ENCODE results near the gene TCEA3. TPM values are rescaled to one million over a fixed set of nuclear protein-coding genes. Genes with fewer than 3 reads are reported as not detected.
A peak's percentile ranks its signal among the peaks of the same experiment; 100 is the strongest.

The TCEA3 gene
- total RNA-seq, 4 donors from 2014 or later: 20.6 to 70.9 (median 27.8) TPM

DNA sequence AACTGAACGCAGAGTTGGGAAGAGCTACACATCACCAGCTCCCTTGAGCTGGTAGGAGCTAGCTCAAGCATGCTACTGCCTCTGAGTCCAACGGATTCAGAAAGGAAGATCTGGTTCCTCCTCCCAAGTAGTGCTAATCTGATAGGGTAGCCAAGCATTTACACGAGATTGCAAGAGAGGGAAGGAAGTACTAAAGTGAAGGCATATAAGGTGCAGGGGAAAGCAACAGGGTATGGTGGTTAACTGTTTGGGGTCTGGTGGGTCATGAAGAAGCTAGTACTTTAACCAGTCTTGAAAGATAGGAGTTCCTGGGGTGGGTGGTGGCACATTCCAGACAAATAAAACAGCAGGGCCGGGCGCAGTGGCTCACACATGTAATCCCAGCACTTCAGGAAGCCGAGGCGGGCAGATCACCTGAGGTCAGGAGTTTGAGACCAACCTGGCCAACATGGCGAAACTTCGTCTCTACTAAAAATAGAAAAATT lies 34.7 kb downstream of the TCEA3 start:
- no peaks in the 10 kb centered on the region for H3K9me3 ChIP-seq
- TF ChIP-seq, protein P1, sequence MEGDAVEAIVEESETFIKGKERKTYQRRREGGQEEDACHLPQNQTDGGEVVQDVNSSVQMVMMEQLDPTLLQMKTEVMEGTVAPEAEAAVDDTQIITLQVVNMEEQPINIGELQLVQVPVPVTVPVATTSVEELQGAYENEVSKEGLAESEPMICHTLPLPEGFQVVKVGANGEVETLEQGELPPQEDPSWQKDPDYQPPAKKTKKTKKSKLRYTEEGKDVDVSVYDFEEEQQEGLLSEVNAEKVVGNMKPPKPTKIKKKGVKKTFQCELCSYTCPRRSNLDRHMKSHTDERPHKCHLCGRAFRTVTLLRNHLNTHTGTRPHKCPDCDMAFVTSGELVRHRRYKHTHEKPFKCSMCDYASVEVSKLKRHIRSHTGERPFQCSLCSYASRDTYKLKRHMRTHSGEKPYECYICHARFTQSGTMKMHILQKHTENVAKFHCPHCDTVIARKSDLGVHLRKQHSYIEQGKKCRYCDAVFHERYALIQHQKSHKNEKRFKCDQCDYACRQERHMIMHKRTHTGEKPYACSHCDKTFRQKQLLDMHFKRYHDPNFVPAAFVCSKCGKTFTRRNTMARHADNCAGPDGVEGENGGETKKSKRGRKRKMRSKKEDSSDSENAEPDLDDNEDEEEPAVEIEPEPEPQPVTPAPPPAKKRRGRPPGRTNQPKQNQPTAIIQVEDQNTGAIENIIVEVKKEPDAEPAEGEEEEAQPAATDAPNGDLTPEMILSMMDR (IDR thresholded peaks at IDR 0.05): no peak
- TF ChIP-seq POLR2A (IDR thresholded peaks at IDR 0.05): no peak
- no peaks in the 10 kb centered on the region for H3K36me3 ChIP-seq
- no peak overlapping the region for H3K4me3 ChIP-seq
- no peaks in the 10 kb centered on the region for H3K27me3 ChIP-seq
- H3K4me1 ChIP-seq: no peaks in the 10 kb centered on the region
- no peak for DNase-seq
- no peak overlapping the region for H3K27ac ChIP-seq
- intact Hi-C loops (cut with DNase I; ENCODE audit: low total_unique reads): no loop called here

DNA sequence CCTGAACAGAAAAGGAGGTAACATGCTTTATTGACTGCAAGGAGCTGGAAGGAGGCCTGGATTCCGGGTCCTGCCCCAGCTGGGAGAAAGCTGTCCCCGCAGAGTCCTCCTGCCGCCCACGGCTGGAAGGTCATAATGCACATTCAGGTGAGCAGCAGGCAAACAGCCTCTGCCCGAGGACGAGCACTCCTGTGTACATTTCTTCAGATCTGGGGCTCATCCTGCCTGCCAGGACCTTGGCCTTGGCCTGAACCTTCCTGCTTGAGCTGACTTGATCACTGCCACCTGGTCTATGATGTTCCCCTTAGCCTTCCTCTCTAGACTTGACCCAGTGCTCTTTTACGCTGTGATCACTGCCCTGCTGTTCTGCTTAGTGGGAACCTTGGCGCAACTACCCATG lies 37.1 kb downstream of the TCEA3 start:
- Histone ChIP-seq H3K4me3 (no peak overlapping the region), H3K27me3 (no peaks in the 10 kb centered on the region), H3K4me1 (no peaks in the 10 kb centered on the region), H3K9me3 (no peaks in the 10 kb centered on the region), H3K36me3 (no peaks in the 10 kb centered on the region), H3K27ac (no peak overlapping the region)
- TF ChIP-seq POLR2A (IDR thresholded peaks at IDR 0.05): no peak
- TF ChIP-seq, protein P1 (IDR thresholded peaks at IDR 0.05): no peak
- no peak for DNase-seq
- intact Hi-C loops (cut with DNase I; ENCODE audit: low total_unique reads): no loop called here

DNA sequence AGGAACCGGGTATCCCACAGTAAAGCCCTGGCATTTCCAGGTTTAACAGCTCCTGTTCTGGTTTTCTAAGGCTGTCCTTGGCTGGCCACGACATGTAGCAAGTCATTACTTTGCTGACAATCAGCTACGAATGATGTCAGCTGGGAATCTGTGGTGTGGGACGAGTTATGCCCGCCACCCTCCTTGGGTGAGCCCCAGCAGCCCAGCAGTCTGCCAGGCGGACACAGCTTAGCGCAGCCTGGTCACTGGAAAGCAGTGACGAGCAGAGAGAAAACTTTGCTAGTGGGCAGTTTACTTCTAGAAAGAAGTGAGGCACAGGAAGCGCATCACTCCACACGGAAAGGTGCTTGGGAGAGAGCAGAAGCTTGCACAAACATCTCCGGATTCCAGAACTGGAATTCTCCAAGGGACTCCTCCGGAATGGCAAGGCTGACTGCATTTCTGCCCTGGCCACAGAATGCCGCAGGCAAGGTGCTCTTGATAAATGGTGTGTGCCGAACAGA lies 39.4 kb downstream of the TCEA3 start:
- H3K36me3 ChIP-seq: no peaks in the 10 kb centered on the region
- DNase-seq: no peak
- H3K27me3 ChIP-seq: no peaks in the 10 kb centered on the region
- H3K4me3 ChIP-seq: no peak overlapping the region
- peak overlapping the region; percentile 24 to 41 for H3K27ac ChIP-seq
- H3K9me3 ChIP-seq: no peaks in the 10 kb centered on the region
- TF ChIP-seq POLR2A (IDR thresholded peaks at IDR 0.05): no peak
- TF ChIP-seq, protein P1 (IDR thresholded peaks at IDR 0.05): no peak
- intact Hi-C loops (cut with DNase I; ENCODE audit: low total_unique reads): no loop called here
- no peaks in the 10 kb centered on the region for H3K4me1 ChIP-seq

DNA sequence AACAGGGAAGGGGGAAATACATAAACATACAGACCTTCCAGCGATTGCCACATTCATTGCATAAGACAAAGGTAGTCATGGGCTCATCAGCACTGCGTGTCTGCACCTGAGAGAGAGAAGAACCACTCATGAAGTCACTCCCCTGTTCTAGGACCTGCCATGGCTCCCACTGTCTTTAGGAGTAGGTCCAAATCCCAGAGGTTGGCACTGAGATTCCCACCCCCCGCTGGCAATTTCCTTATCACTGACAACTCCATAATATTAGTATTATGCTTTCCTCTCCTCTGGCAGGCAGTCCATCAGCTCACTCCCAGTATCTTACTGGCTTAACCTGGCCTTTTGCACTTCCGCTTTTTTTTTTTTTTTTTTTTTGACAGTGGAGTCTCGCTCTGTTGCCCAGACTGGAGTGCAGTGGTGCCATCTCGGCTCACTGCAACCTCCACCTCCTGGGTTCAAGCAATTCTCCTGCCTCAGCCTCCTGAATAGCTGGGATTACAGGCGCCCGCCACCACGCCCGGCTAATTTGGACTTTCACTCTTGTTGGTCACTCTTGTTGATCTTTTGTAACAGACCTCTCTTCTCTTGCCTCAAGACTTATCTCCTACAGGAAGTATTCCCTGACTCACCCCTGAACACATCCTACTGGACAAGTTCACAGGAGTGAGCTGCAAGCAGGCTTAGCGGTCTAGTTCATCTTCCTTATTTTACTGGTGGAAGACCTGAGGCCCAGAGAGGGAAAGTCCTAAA lies 40.1 kb downstream of the TCEA3 start:
- Histone ChIP-seq H3K27me3 (no peaks in the 10 kb centered on the region), H3K9me3 (no peaks in the 10 kb centered on the region), H3K27ac (peak overlapping the region; percentile 24 to 41), H3K4me1 (no peaks in the 10 kb centered on the region), H3K4me3 (no peak overlapping the region), H3K36me3 (no peaks in the 10 kb centered on the region)
- no peak for DNase-seq
- TF ChIP-seq, protein P1 (IDR thresholded peaks at IDR 0.05): no peak
- no peak for TF ChIP-seq POLR2A (IDR thresholded peaks at IDR 0.05)
- intact Hi-C loops (cut with DNase I; ENCODE audit: low total_unique reads): no loop called here

DNA sequence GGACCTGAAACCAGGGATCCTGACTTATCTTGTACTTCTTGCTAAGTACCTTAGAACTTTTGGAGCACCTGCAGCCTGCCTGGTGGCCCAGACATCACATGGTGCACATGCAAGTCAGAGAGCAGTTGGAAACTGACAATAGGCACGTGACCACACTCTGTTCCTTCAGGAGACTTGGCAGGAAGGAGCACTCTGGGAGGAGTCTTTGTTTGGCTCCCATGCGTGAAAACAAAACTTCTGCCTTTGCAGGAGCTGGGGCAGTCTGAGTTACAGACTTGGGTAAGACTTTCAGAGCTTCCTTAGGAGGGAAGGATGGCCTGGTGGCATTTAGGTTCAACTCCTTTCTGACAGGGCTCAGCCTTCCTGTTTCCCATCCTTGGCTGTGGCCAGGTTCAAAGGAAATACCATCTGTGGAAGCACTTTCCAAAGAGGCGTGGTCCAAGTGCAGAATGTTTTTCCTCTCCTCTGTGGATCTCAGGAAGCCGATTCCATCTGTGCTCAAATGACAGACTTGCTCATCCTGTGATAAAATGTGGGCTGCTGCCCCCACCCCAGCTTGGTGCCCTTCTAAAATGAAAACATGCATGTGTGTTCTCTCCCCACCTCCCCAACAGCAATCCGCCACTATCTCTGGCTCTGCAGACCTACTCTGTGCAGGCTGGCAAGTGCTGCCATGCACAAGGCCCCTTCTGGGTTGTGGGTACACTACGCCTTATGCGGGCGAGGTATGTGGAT lies 40.8 kb downstream of the TCEA3 start:
- no peaks in the 10 kb centered on the region for H3K27me3 ChIP-seq
- no peak overlapping the region for H3K4me3 ChIP-seq
- intact Hi-C loops (cut with DNase I; ENCODE audit: low total_unique reads): no loop called here
- TF ChIP-seq POLR2A (IDR thresholded peaks at IDR 0.05): no peak
- TF ChIP-seq, protein P1 (IDR thresholded peaks at IDR 0.05): no peak
- no peaks in the 10 kb centered on the region for H3K36me3 ChIP-seq
- H3K4me1 ChIP-seq: no peaks in the 10 kb centered on the region
- no peak for DNase-seq
- peak overlapping the region in 1 of 2 donors; percentile 1 for H3K27ac ChIP-seq
- H3K9me3 ChIP-seq: no peaks in the 10 kb centered on the region

Data from uterus (tissue), 4 donors.